ENCODE measurements around the gene TEPSIN.

- TF ChIP-seq CTCF (optimal IDR thresholded peaks at IDR 0.05 in 1 of 3, IDR thresholded peaks at IDR 0.05 in 1 of 3, conservative IDR thresholded peaks at IDR 0.05 in 1 of 3; ENCODE audit: extremely low read depth in 1 of 3, insufficient read depth in 2 of 3, low read length in 3 of 3) (no peak), EZH2 (IDR thresholded peaks at IDR 0.05; ENCODE audit: low read length) (no peak)
Observed at GRCh38 chr17:81285179-81285878, 46.5 kb upstream of the TEPSIN start.
